SK-N-MC (cell line): ENCODE results near the gene XDH.

Experiments used
- FOXP2 ChIP-seq: optimal IDR thresholded peaks from 2 replicates; pipeline ENCODE3; 2011; ENCODE audit warnings: mild to moderate bottlenecking, moderate library complexity; ENCODE audit not compliant: insufficient read depth; ENCODE audit errors: extremely low read length, control extremely low read depth
- POLR2AphosphoS5 ChIP-seq: IDR thresholded peaks from 2 replicates; pipeline ENCODE4 v1.6.1; 2012; ENCODE audit warnings: mild to moderate bottlenecking, low read depth, low read length, borderline replicate concordance

- TF ChIP-seq POLR2AphosphoS5 (no peak), FOXP2 (no peak)
Observed at GRCh38 chr2:31286230-31286629, 128.3 kb downstream of the XDH start.
